HEK293 (cell line): Measurements from ENCODE around the gene SPTLC1.
A peak's percentile ranks its signal among the peaks of the same experiment; 100 is the strongest.

ENCODE experiments used
- BCL6B ChIP-seq: fragments of 450-650 bp; formaldehyde crosslinking; IDR thresholded peaks from 2 replicates; pipeline ENCODE4 v1.5.1; 2017; ENCODE audit warnings: missing biosample characterization, missing genetic modification characterization
- CTCF ChIP-seq: fragments of 450-650 bp; formaldehyde crosslinking; IDR thresholded peaks from 2 replicates; pipeline ENCODE4 v1.5.1; 2016; ENCODE audit warnings: missing biosample characterization, missing genetic modification characterization
- GLI2 ChIP-seq: fragments of 450-650 bp; formaldehyde crosslinking; IDR thresholded peaks from 2 replicates; pipeline ENCODE4; 2017; ENCODE audit warnings: missing biosample characterization, missing genetic modification characterization, low read depth, borderline replicate concordance
- KLF10 ChIP-seq: fragments of 450-650 bp; IDR thresholded peaks from 2 replicates; pipeline ENCODE4 v1.5.1; 2018; ENCODE audit warnings: missing biosample characterization, mild to moderate bottlenecking, missing genetic modification characterization
- KLF17 ChIP-seq: fragments of 450-650 bp; formaldehyde crosslinking; IDR thresholded peaks from 2 replicates; pipeline ENCODE4 v1.5.1; 2016; ENCODE audit warnings: missing biosample characterization, missing genetic modification characterization
- KLF7 ChIP-seq: fragments of 450-650 bp; formaldehyde crosslinking; IDR thresholded peaks from 2 replicates; pipeline ENCODE4 v1.5.1; 2016; ENCODE audit warnings: missing biosample characterization, missing genetic modification characterization, borderline replicate concordance
- KLF8 ChIP-seq: fragments of 450-650 bp; formaldehyde crosslinking; IDR thresholded peaks from 2 replicates; pipeline ENCODE4 v1.5.1; 2016; ENCODE audit warnings: missing biosample characterization, missing genetic modification characterization
- OSR2 ChIP-seq: fragments of 450-650 bp; formaldehyde crosslinking; IDR thresholded peaks from 2 replicates; pipeline ENCODE4 v1.5.1; 2016; ENCODE audit warnings: missing biosample characterization, missing genetic modification characterization
- RBAK ChIP-seq: fragments of 450-650 bp; formaldehyde crosslinking; IDR thresholded peaks from 2 replicates; pipeline ENCODE4 v1.5.1; 2016; ENCODE audit warnings: missing biosample characterization, missing genetic modification characterization
- SETDB1 ChIP-seq: IDR thresholded peaks from one replicate; pipeline ENCODE4 v1.6.1; 2017; ENCODE audit warnings: mild to moderate bottlenecking, low read length, moderate library complexity, mixed read lengths; ENCODE audit not compliant: insufficient read length
- ZBTB48 ChIP-seq: fragments of 450-650 bp; formaldehyde crosslinking; IDR thresholded peaks from 2 replicates; pipeline ENCODE4 v1.5.1; 2016; ENCODE audit warnings: missing biosample characterization, missing genetic modification characterization
- ZBTB7A ChIP-seq: fragments of 450-650 bp; formaldehyde crosslinking; IDR thresholded peaks from 2 replicates; pipeline ENCODE4 v1.5.1; 2016; ENCODE audit warnings: low read depth, missing biosample characterization, missing genetic modification characterization
- ZFHX2 ChIP-seq: fragments of 450-650 bp; formaldehyde crosslinking; conservative IDR thresholded peaks from 2 replicates; pipeline ENCODE4 v1.5.1; 2016; ENCODE audit warnings: missing biosample characterization, missing genetic modification characterization
- ZIC2 ChIP-seq: fragments of 450-650 bp; formaldehyde crosslinking; IDR thresholded peaks from 2 replicates; pipeline ENCODE4 v1.5.1; 2016; ENCODE audit warnings: missing biosample characterization, missing genetic modification characterization
- ZNF132 ChIP-seq: fragments of 450-650 bp; formaldehyde crosslinking; IDR thresholded peaks from 2 replicates; pipeline ENCODE4 v1.5.1; 2017; ENCODE audit warnings: missing biosample characterization, missing genetic modification characterization, borderline replicate concordance
- ZNF133 ChIP-seq: fragments of 450-650 bp; formaldehyde crosslinking; IDR thresholded peaks from 2 replicates; pipeline ENCODE4 v1.5.1; 2016; ENCODE audit warnings: missing biosample characterization, missing genetic modification characterization
- ZNF184 ChIP-seq: fragments of 450-650 bp; IDR thresholded peaks from 2 replicates; pipeline ENCODE4 v1.5.1; 2018; ENCODE audit warnings: missing biosample characterization, mild to moderate bottlenecking, missing genetic modification characterization
- ZNF202 ChIP-seq: fragments of 450-650 bp; formaldehyde crosslinking; IDR thresholded peaks from 2 replicates; pipeline ENCODE4 v1.5.1; 2016; ENCODE audit warnings: missing biosample characterization, missing genetic modification characterization, borderline replicate concordance
- ZNF560 ChIP-seq: fragments of 450-650 bp; formaldehyde crosslinking; IDR thresholded peaks from 2 replicates; pipeline ENCODE4 v1.5.1; 2017; ENCODE audit warnings: missing biosample characterization, missing genetic modification characterization, borderline replicate concordance
- ZNF621 ChIP-seq: fragments of 450-650 bp; formaldehyde crosslinking; IDR thresholded peaks from 2 replicates; pipeline ENCODE4 v1.5.1; 2017; ENCODE audit warnings: missing biosample characterization, missing genetic modification characterization
- ZNF626 ChIP-seq: fragments of 450-650 bp; sonication (Bioruptor Pico); formaldehyde crosslinking; IDR thresholded peaks from 2 replicates; pipeline ENCODE4 v1.5.1; 2018; ENCODE audit warnings: missing biosample characterization, missing genetic modification characterization, inconsistent platforms
- ZNF747 ChIP-seq: fragments of 450-650 bp; formaldehyde crosslinking; IDR thresholded peaks from 2 replicates; pipeline ENCODE4 v1.5.1; 2016; ENCODE audit warnings: missing biosample characterization, missing genetic modification characterization
- ZSCAN30 ChIP-seq: fragments of 450-650 bp; IDR thresholded peaks from 2 replicates; pipeline ENCODE4 v1.5.1; 2018; ENCODE audit warnings: missing biosample characterization, mild to moderate bottlenecking, missing genetic modification characterization, moderate library complexity
- TF ChIP-seq, protein P1 (sequence below): fragments of 450-650 bp; formaldehyde crosslinking; IDR thresholded peaks from 2 replicates; pipeline ENCODE4 v1.5.1; 2016; ENCODE audit warnings: missing biosample characterization, missing genetic modification characterization, borderline replicate concordance
- TF ChIP-seq, protein P2 (sequence below): fragments of 450-650 bp; formaldehyde crosslinking; IDR thresholded peaks from 2 replicates; pipeline ENCODE4 v1.5.1; 2016; ENCODE audit warnings: missing biosample characterization, missing genetic modification characterization

Gene SPTLC1

DNA sequence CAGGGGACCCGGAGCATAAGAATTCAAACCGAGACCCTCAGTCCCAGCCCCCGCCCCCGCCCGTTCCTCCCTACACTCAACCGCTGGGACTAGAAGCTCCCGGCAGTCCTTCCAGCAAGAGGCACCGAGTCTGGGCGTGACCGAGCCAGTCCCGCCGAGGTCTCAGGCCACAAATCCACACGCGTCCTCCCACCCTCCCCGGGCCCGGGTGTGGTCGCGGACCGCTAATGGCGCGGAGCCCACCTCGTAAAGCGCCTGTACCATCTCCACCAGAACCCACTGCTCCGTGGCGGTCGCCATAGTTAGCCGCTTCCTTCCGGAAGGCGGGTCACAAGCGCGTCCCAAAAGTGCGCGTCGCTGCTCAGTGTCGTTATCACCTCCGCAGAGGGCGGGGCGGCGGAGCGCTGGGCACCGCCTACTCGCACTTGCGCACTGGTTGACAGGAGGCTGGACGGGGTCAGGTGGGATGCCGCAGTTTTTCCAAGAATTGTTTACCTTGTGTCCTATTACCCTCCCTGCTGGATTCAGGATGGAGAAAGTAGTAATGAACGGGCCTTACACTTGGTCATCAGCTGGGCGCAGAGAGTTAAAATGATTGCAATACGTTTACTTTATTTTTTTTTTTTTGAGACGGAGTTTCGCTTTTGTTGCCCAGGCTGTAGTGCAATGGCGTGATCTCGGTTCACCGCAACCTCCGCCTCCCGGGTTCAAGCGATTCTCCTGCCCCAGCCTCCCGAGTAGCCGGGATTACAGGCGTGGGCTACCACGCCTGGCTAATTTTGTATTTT, at the start of gene SPTLC1 (continued):
- TF ChIP-seq, protein P1, sequence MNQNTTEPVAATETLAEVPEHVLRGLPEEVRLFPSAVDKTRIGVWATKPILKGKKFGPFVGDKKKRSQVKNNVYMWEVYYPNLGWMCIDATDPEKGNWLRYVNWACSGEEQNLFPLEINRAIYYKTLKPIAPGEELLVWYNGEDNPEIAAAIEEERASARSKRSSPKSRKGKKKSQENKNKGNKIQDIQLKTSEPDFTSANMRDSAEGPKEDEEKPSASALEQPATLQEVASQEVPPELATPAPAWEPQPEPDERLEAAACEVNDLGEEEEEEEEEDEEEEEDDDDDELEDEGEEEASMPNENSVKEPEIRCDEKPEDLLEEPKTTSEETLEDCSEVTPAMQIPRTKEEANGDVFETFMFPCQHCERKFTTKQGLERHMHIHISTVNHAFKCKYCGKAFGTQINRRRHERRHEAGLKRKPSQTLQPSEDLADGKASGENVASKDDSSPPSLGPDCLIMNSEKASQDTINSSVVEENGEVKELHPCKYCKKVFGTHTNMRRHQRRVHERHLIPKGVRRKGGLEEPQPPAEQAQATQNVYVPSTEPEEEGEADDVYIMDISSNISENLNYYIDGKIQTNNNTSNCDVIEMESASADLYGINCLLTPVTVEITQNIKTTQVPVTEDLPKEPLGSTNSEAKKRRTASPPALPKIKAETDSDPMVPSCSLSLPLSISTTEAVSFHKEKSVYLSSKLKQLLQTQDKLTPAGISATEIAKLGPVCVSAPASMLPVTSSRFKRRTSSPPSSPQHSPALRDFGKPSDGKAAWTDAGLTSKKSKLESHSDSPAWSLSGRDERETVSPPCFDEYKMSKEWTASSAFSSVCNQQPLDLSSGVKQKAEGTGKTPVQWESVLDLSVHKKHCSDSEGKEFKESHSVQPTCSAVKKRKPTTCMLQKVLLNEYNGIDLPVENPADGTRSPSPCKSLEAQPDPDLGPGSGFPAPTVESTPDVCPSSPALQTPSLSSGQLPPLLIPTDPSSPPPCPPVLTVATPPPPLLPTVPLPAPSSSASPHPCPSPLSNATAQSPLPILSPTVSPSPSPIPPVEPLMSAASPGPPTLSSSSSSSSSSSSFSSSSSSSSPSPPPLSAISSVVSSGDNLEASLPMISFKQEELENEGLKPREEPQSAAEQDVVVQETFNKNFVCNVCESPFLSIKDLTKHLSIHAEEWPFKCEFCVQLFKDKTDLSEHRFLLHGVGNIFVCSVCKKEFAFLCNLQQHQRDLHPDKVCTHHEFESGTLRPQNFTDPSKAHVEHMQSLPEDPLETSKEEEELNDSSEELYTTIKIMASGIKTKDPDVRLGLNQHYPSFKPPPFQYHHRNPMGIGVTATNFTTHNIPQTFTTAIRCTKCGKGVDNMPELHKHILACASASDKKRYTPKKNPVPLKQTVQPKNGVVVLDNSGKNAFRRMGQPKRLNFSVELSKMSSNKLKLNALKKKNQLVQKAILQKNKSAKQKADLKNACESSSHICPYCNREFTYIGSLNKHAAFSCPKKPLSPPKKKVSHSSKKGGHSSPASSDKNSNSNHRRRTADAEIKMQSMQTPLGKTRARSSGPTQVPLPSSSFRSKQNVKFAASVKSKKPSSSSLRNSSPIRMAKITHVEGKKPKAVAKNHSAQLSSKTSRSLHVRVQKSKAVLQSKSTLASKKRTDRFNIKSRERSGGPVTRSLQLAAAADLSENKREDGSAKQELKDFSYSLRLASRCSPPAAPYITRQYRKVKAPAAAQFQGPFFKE (tag by site-specific recombination) = no peak
- TF ChIP-seq ZNF560 (no peak), ZNF202 (no peak), ZBTB7A (tag by site-specific recombination) (no peak), SETDB1 (no peak), RBAK (tag by site-specific recombination) (no peak), ZNF133 (tag by site-specific recombination) (no peak), KLF17 (tag by site-specific recombination) (peak; percentile 85), OSR2 (no peak), KLF8 (peak; percentile 93), KLF10 (peak; percentile 68; the same call in 1 of the 2 replicates), ZFHX2 (tag by site-specific recombination) (no peak), ZNF184 (no peak), BCL6B (tag by site-specific recombination) (no peak), ZNF626 (no peak), ZBTB48 (tag by site-specific recombination) (no peak), ZNF747 (tag by site-specific recombination) (no peak), GLI2 (no peak), CTCF (no peak), KLF7 (tag by site-specific recombination) (peak; percentile 72), ZIC2 (tag by site-specific recombination) (no peak), ZSCAN30 (tag by site-specific recombination) (no peak), ZNF621 (tag by site-specific recombination) (no peak), ZNF132 (no peak)
- TF ChIP-seq, protein P2, sequence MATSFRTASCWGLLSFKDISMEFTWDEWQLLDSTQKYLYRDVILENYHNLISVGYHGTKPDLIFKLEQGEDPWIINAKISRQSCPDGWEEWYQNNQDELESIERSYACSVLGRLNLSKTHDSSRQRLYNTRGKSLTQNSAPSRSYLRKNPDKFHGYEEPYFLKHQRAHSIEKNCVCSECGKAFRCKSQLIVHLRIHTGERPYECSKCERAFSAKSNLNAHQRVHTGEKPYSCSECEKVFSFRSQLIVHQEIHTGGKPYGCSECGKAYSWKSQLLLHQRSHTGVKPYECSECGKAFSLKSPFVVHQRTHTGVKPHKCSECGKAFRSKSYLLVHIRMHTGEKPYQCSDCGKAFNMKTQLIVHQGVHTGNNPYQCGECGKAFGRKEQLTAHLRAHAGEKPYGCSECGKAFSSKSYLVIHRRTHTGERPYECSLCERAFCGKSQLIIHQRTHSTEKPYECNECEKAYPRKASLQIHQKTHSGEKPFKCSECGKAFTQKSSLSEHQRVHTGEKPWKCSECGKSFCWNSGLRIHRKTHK = no peak
